ENCODE data around the gene NATD1.

The NATD1 gene

DNA sequence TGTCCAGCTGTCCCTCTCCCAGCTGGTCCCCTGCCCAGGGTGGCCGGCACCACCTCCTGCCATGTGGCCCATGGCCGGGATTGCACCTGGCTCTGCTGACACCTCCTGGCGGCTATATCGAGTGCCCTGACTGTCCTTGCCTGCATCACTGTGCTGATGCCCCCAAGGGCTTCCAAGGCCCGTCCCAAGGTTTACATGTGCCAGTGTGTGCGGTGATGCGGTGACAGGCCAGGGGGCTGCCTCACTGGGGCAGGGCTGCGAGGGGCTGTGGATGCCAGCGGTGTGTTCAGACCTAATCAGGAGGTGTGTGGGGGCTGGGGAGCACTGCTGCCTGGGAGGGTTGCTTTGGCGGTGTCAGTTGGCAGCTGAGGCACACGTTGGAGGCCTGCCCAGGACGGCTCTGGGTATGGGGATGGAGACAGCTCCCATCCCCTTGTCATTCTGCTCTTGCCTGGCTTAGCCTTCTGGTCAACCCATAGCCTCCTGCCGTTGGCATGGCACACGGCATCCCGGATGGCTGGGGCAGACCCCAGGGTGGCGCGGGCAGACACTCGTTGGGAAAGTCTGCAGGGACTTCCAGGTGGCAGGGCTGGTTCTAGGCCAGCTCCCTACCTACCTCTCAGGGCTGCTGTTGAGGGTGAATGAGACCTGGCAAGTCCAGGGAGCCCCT, 36.8 kb upstream of the NATD1 start:
- DNase-seq = no peak

DNA sequence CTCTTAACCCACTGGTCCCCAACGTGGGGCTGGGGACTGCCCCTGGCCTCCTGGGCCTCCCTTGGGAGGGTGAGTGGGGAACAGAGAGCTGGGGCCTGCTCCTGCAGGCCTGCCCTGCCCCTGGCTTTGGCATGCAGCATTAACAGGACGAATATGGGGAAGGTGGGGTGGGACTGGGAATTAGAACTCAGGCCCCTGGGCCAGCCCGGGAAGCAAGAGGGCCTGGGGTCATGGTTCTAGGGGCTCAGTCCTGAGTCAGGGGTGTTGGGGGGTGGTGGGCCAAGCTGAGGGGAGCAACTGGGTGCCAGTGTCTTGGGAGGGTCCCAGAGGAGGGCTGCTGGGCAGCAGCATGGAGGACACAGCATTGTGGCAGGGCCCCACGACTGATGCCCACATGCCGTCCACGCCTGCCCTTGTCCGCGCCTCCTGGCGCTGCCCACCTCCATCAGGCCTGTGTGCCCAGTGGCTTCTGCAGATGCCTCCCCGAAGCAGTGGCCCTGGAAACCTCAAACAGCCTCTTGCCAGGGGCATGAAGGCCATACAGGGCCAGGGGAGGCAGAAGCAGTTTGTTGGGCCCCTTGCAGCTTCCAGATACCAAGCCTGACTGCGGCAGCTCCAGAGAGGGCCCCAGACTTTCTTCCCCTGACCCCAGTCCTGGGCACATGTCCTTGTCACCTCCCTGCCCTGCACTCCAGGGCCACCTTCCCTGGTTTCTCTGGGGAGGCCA, 36.1 kb upstream of the NATD1 start:
- no peak for DNase-seq

DNA sequence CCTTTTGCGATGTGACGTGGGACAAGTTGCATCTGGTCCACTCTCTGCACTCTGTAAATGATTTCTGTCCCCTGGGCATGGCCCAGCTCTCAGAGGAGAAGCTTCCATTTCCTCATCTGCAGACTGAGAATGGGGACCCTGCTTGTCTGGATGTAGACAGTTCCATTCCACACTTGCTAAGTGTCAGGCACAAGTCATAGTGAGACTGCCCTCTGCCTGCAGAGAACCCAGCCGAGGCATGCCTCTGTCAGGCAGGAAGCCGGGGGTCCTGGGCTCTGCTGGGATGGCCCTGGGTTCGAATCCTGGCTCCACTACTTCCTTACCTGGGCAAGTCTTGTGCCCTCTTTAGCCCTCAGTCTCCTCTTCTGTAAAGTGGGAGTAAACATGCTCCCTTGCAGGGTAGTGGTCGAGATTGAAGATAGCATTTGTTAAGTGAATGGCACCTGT, 35.4 kb upstream of the NATD1 start:
- no peak for DNase-seq

DNA sequence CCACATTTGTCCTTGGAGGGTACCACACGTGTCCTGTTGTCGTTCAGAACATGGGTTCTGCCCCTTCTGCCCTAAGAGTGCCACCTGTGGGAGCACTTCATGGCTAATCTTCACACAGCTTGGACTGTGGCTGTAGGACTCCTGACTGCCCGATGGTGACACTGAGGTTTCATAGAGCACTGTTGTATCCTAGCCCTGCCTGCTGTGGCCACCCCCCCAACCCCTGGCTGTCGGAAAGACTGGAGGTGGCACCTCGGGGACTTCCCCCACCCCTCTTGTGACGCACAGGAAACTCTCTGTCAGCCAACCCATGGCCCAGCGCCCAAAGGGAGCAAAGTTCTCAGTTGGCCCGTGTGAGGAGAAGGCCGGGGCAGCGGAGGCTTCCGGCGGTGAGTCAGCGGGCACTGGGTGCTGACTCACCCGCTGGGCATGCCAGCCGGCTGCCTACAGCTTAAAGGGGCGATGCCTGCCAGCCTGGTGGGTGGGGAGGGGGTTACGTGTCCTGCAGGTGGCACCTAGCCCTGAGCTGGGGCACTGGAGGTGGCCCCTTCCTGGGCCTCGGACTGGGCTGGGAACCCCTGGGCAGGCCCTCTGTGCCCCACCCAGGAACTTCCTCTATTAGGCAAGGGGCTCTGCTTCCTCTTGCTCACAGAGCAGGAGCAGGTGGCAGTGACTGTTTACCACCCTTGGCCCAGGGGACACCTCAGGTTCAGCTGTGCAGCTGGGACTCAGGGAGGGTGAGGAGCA, 34.7 kb upstream of the NATD1 start:
- DNase-seq = peak; percentile 90

DNA sequence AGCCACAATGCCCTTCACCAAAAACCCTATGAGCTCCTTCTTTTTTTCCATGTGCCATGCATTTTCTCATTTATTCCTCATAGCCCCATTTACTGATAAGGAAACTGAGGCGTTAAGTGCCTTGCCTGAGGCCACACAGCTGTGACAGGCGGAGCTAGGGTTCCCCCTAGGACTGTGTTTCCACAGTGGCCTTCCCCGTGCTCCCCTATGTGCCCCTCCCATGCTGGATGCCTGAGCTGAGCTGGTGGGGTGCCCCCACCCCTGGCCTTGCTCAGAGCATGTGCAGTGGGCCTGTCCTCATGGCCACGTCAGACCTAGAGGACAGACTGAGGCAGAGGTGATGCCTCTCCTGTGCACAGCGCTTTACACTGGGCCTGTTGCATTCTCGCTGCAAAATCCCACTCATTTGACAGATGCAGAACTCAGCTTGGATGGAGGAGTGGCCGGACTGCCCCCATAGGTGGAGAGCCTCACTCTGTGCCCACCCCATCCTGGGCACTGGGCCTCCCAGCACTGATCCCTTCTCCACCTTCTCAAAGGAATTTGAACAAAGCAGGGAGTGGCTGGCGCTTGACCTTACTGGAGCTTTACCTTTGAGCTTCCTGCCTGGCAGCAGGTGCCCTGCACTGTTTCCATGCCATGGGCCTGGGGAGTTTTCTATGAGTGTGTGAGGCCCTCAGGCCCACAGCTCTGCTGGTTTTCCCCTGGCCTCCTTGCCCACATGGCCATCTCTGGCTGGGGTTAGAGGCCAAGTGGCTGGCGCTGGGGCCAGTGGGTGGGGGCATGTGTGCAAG, 33.9 kb upstream of the NATD1 start:
- no peak for DNase-seq

DNA sequence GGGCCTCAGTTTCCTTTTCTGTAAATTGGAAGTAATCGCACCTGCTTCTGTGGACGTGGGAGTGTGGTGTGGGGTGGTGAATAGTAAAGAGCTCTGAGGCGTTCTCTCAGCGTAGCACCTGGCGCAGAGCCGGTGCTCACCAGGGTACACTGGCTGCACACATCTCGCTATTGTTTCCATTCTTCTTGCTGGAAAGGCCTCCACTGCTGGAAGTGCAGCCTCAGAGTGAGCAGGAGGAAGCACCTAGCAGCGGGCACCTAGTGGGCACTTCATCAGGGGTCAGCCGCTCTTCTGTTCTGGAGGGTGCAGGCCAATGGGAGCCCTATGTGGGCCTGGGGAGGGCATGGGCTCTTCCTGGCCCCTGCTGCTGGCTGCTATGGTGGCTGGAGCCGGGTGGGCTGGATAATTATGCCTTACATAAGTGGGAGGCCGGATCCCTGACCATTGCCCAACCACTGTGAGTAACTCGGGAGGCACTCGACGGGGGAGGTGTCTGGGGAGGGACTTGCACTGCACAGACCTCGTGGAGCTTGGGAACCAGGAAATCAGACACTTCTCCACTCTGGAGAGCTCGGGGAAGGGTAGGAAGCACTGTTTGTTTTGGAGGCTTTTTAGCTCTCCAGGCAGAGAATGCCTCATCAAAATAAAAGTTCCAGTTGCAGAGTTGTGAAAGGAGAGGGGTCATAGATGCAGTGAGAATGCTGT, 33.0 kb upstream of the NATD1 start:
- peak; percentile 89 for DNase-seq

DNA sequence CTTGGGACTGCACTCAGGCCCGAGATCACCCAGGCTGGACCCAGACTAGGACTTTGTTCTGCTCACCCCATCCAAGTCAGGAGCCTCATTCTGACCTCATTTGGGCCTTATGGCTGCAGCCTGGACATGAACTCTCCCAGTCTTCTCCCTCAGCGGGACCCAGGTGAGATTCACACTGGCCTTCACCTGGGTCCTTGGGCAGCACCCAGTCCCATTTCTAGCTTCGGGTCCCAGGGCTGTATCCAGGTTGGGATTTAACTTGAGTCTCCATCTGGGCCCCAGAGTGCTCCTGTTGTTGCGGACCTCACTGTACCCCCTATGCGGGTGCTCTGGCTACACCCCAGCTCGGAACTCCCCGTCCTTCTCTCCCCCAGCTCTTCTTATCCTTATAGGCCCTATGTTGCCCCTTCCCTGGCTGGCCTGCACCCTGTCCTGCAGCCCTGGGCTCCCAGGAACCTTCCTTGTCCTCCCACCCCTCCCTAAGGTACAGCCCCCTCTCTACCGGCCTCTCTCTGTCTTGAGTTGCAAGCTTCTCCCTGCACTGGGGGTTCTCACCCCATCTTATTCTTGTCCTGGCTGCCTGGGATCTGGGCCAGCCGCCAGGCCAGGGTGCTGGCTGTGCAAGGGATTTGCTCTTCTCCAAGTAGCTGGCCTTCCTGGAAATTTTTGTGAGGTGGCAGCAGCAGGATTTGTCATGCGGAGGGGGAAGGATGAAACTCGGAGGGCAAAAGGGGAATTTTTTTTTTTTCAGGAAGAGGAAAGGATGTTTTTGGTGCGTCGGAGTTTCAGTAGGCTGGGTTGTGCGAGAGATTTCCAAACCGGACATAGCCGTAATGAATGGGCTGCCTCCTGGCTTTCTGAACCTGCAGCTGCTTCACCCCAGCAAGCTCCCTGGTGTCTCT, 32.2 kb upstream of the NATD1 start:
- no peak for DNase-seq

DNA sequence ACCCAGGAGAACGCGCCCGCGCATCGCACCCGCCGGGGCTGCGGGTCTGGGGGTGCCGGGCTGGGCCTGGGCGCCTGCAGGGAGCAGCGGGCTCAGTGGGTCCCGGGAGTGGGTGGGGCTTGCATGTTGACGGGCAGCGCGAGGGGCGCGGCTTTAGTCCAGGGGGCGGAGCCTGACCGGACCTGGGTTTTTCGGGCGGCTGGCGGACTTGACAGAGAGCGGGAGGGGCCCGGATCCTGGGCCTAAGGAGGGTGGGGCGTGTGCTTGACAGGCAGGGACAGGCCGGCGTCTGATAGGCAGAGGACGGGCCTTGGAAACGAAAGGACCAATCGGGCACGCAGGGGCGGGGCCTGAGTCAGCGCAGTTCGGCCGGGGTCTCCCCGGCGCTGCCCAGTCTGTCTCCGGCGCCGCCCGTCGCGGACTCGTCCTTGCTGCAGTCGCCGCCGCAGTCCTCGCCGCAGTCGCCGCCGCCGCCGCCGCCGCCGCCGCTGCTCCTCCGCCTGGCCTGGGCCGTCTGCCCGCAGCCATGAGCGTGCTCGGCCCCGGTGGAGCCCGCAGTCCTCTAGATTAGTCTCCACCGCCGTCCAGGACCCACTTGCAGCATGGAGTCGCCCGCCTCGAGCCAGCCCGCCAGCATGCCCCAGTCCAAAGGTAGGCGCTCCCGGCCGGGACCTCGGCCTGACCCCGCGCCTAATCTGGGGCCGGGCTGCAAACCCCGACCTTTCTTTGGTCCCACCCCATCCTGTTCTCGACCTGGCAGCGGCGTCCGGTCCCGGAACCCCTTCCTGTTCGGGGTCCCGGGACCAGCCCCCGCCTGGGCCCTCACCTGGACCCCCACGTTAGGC, 31.3 kb upstream of the NATD1 start, which contains the start of gene MAP2K3:
Gene MAP2K3, plus strand, starts transcription at position 393 of the 845 bp plus-strand sequence. Its CDS starts 210 bp downstream, at position 603.
- DNase-seq = peak; percentile 99

DNA sequence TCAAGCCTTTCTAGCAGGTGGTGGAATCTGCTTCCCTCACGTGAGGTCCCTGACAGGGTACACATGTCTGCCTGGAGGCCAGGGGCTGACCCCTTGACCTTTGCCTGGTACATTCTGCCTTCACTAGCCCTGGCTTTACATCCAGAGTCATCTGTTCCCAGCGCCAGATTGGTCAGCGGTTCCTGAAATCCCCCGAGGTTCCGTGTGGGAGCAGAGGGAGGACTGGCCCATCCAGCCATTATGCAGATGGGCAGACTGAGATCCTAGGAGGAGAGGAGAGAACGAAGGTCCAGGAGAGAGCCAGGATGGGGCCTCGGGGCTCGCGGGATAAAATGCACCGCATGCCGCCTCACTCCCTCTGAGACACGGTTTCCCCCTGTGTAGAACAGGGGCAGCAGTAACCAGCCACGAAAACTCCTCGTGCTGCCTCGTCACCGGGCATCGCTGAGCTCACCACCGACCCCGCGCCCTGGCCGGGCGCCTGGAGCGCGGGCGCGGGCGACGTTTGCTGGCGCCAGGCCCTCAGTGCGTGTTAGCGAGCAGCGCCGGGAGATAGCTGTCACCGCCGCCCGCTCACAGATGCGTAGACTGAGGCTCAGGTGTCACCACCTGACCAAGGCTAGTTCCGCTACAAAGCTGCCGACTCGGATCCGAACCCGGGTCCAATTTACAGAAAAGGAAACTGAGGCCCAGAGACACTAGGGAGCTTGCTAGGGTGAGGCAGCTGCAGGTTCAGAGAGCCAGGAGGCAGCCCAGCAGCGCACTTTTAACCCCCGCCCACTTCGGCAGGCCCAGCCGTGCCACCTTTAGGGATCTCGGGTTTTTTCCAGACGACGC, 30.5 kb upstream of the NATD1 start:
- DNase-seq = peak; percentile 55

DNA sequence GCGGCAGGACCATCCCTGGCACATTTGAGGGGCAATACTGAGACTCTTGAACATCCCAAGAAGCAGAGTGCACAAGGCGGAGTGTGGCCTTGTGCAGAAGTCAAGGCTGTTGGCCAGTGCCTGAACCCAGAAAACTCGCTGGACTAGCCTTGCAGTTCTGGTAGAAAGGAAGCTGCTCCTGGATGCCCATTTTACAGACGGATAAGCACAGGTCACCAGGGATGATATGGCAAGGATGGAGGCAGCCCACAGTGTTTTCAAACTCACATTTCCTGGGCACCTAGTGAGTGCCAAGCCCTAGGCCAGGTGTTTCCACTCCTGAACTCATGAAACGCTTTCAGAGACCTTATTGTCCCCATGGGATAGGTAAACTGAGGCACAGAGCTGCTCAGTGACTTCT, 29.6 kb upstream of the NATD1 start:
- DNase-seq = no peak

DNA sequence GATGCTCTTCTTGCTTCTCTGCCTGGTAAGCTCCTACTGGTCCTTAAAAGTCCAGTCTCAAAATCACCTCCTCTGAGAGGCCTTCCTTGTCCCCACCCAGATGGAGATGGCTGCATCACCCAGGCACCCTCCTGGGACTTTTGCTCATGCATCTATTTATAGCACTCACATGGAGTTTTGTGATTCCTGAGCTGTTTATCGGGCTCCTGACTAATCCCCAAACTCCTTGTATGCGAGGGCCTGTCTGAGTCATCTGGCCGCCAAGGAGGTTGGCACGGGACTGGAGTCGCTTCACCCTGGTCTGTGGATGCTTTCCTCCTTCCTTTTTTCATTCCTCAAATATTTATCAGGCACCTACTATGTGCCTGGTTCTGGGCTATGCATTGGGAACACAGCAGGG, 29.0 kb upstream of the NATD1 start:
- DNase-seq = no peak

DNA sequence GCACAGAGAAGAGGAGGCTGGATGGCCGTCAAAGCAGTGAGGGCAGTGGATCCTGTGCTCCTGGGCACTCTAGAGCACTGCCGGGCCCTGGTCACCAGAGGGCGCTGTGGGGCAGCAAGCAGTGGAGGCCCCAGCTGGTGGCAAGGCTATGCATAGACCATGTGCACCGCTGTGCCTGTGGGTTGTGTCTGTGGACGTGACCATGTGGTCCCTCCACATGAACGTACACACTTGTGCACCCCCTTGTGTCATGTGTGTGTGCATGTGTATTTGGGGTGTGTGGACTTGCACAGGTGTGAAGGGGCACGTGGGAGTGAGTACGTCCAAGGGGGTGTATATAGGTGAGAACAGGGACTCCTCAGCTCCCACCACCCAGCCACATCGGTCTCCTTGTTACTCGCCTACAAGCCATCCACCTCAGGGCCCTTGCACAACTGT, 26.9 kb upstream of the NATD1 start:
- peak; percentile 86 for DNase-seq

DNA sequence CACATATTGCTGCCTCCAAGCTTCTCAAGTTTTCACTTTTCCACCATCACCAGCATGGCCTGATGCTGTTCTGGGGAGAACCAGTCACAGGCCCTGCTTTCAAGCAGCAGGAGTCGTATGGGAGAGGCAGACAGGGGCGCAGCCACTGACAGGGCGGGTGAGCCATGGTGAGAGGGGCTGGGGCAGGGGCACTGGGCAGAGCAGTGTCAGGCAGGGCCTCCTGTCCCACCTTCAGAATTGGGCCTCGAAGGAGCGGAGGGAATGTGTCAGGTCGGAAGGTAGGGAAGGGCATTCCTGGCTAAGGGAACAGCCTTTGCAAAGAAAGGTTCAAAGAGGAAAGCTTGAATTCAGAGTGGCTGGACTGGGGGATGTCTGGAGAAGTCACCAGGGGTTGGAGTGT, 26.4 kb upstream of the NATD1 start:
- no peak for DNase-seq

DNA sequence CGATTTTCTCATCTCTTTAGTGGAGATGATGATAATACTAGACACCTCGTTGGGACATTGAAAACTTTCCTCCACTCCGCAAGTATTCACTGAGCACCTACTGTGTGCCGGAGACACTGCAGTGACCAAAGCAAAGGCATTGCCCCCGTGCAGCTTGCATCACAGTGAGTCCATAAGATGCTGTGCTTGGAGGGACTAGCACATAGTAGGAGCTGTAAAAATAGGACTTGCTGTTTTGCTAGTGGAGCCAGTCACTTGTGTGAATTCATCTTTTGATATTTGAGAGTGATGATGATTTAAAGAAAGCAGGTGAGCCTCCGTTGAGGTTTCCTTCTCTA, 26.0 kb upstream of the NATD1 start:
- no peak for DNase-seq

DNA sequence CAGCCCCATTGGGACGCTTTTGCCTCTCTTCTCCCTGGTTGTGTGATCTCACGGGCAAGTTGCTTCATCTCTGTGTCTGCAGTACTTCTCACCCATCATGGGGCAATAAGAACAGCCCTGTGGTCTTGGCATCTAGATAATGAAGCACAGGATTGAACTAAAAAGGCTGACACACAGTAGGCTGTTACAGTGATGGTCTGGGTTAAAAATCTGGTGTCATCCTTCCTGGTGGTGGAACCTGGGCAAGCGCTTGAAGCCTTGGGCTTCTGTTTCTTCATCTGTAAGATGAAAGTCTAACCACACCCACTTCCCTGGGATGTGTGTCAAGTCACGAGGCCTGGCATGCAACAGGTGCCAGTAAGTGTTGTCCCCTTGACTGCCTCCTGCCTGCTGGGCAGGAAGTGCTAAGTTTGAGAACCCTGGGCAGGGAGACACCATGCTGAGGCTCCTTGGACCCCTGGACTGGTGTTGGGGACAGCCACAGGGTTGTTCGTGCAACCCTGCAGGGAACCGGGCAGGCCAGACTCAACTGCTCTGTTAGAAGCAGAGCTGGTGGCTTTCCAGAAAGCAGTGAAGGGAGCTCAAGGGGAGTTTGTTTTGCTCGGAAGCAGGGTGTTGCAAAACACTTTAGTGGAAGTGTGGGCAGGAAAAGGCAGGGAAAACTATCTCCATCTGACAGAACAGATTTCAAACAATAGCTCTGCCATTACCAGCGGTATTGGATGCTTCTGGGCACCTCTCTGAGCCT, 25.4 kb upstream of the NATD1 start:
- no peak for DNase-seq

DNA sequence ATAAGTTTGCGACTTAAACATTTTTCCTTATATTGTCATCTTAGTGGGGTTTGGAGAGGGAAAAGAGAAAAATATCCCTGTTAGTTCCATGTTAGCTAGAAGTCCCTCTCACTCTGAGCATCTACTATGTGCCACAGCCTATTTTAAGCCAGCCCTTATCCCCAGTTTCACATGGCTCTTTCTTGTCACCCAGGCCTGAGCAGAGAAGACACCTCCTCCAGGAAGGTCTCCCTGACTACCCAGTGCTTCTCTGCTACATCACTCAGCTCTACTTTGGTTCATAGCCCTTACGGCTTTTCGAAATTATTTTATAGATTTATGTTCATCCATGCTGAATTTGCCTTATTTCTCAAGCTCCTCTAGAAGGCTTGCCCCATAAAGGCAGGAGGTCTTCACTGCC, 24.1 kb upstream of the NATD1 start:
- no peak for DNase-seq

DNA sequence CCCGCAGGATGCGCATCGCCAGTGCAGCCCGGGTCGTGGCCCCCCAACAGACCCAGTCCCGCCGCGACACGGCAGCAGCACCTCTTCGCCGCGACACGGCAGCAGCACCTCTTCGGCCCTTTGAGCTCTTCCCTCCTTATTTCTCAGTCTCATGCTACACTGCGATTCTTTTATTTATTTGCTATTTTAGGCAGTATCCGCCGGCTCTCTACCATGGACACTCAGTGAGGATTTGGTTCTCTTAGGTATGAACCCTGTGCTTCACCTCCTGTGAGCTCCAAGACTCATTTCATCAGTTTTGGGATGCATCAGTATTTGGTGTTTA, 23.0 kb upstream of the NATD1 start:
- no peak for DNase-seq

DNA sequence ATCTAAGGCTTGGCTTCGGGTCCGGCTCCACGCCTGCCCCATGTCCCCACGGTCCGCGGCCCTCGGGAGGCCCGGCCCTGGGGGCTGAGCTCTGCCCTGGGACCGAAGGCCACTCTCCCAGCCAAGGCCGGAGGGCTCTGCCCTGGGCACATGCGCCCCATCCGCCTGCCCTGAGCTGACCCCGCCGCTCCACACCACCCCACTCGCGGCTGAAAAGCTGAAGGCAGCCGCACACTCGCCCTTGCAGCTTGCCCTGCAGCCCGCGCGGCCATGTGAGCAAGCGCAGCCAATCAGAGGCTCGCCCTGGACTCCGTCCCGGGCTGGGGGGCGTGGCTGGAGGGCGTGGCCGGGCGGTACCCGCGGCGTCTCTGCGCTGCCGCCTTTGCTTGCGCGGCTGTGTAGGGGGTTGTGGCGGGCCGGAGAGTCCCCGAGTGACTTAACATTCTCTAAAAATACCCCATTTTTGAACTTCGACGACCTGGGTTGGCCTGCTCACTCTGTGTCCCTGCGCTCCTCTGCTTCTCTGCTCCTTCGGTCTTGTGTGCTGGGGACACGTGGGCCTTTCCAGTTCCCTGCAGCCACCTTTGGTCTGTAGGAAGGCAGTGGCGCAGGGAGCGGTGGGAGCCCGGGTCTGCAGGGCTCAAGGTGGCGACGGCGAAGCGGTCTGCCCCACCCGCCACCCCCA, 22.5 kb upstream of the NATD1 start:
- peak; percentile 94 for DNase-seq
